Activated CD4-positive, alpha-beta memory T cell treated with anti-CD3 and anti-CD28 coated beads for 36 hours (primary cell): Measurements from ENCODE around the gene PRRX1. TPM values are rescaled to one million over a fixed set of nuclear protein-coding genes. Genes with fewer than 3 reads are reported as not detected.

Source experiments
- CTCF ChIA-PET: fragments of 350-600 bp; sonication (Branson Sonifier 250); formaldehyde crosslinking; loops from one replicate; lab custom pipeline; 2021; ENCODE audit warnings: antibody characterized with exemption, inconsistent platforms; lab: Charles Lee
- POLR2A ChIA-PET: fragments of 350-600 bp; sonication (Branson Sonifier 250); formaldehyde crosslinking; loops from one replicate; lab custom pipeline; 2021; ENCODE audit warnings: antibody characterized with exemption; lab: Charles Lee
- DNase-seq: peaks from one replicate; pipeline ENCODE4 v3.0.0-alpha.2; 2020
- H3K27ac Mint-ChIP-seq: one replicate; pipeline ENCODE4 v1.8.0; 2021; ENCODE audit warnings: mixed read lengths
- H3K27me3 Mint-ChIP-seq: one replicate; pipeline ENCODE4 v1.8.0; 2021; ENCODE audit warnings: mixed read lengths
- H3K36me3 Mint-ChIP-seq: one replicate; pipeline ENCODE4 v1.8.0; 2021; ENCODE audit warnings: mixed read lengths
- H3K4me1 Mint-ChIP-seq: one replicate; pipeline ENCODE4 v1.8.0; 2021; ENCODE audit warnings: low read depth, mixed read lengths
- H3K4me3 Mint-ChIP-seq: one replicate; pipeline ENCODE4 v1.8.0; 2021; ENCODE audit warnings: mild to moderate bottlenecking, mixed read lengths
- H3K9me3 Mint-ChIP-seq: one replicate; pipeline ENCODE4 v1.8.0; 2021; ENCODE audit warnings: mixed read lengths
- intact Hi-C: fragments of 100-400 bp; cut with micrococcal nuclease; formaldehyde crosslinking; loops from one replicate; pipeline ENCODE4 v1.15.1; 2023
- total RNA-seq, 2 experiments: library from RNA; stranded (reverse); gene quantifications; one replicate each; pipeline ENCODE4 v1.2.3, GENCODE V29; 2021

Gene PRRX1
- total RNA-seq, 2 experiments from 2014 or later: not detected

- H3K9me3 Mint-ChIP-seq: no peaks in the 10 kb centered on the region
- DNase-seq: no peak
- no peak overlapping the region for H3K27ac Mint-ChIP-seq
- ChIA-PET POLR2A (no interaction called here), CTCF (no interaction called here)
- no peaks in the 10 kb centered on the region for H3K4me1 Mint-ChIP-seq
- intact Hi-C loops: no loop called here
- H3K4me3 Mint-ChIP-seq: no peak overlapping the region
- H3K36me3 Mint-ChIP-seq: no peaks in the 10 kb centered on the region
- peaks cover 27% of the 10 kb centered on the region for H3K27me3 Mint-ChIP-seq
These were observed 16.5 kb downstream of the PRRX1 start for GRCh38 chr1:170680428-170680827.

GRCh38 chr1:170682169-170682568, 18.2 kb downstream of the PRRX1 start:
- Mint-ChIP-seq H3K4me1 (no peaks in the 10 kb centered on the region), H3K27me3 (peaks cover 31% of the 10 kb centered on the region), H3K9me3 (no peaks in the 10 kb centered on the region), H3K4me3 (no peak overlapping the region), H3K27ac (no peak overlapping the region), H3K36me3 (no peaks in the 10 kb centered on the region)
- POLR2A ChIA-PET: no interaction called here
- DNase-seq: no peak
- CTCF ChIA-PET: no interaction called here
- intact Hi-C loops: no loop called here

- no peak for DNase-seq
- H3K27me3 Mint-ChIP-seq: peaks cover 30% of the 10 kb centered on the region
- no peak overlapping the region for H3K27ac Mint-ChIP-seq
- intact Hi-C loops: no loop called here
- no peak overlapping the region for H3K4me3 Mint-ChIP-seq
- POLR2A ChIA-PET: no interaction called here
- H3K4me1 Mint-ChIP-seq: no peaks in the 10 kb centered on the region
- no peaks in the 10 kb centered on the region for H3K36me3 Mint-ChIP-seq
- CTCF ChIA-PET: no interaction called here
- H3K9me3 Mint-ChIP-seq: no peaks in the 10 kb centered on the region
These were observed 18.9 kb downstream of the PRRX1 start for GRCh38 chr1:170682809-170683208.

- no peaks in the 10 kb centered on the region for H3K4me1 Mint-ChIP-seq
- ChIA-PET POLR2A (no interaction called here), CTCF (interaction anchor here (0.6 kb wide), 1 partner anchor 15 kb away, joined by 4 read pairs; no protein-coding TSS in a partner anchor)
- no peak for DNase-seq
- intact Hi-C loops: no loop called here
- no peaks in the 10 kb centered on the region for H3K36me3 Mint-ChIP-seq
- H3K27me3 Mint-ChIP-seq: peaks cover 23% of the 10 kb centered on the region
- H3K4me3 Mint-ChIP-seq: no peak overlapping the region
- no peak overlapping the region for H3K27ac Mint-ChIP-seq
- H3K9me3 Mint-ChIP-seq: no peaks in the 10 kb centered on the region
These were observed 21.2 kb downstream of the PRRX1 start for GRCh38 chr1:170685166-170685565.

GRCh38 chr1:170686291-170686690, 22.4 kb downstream of the PRRX1 start:
- Mint-ChIP-seq H3K9me3 (no peaks in the 10 kb centered on the region), H3K36me3 (no peaks in the 10 kb centered on the region), H3K27ac (no peak overlapping the region), H3K27me3 (peaks cover 20% of the 10 kb centered on the region), H3K4me1 (no peaks in the 10 kb centered on the region), H3K4me3 (no peak overlapping the region)
- ChIA-PET POLR2A (interaction anchor here (0.7 kb wide), 1 partner anchor 63 kb away, joined by 3 read pairs; no protein-coding TSS in a partner anchor), CTCF (interaction anchor here (0.7 kb wide), 1 partner anchor 262 kb away, joined by 3 read pairs; no protein-coding TSS in a partner anchor)
- DNase-seq: no peak
- intact Hi-C loops: no loop called here

- H3K4me3 Mint-ChIP-seq: no peak overlapping the region
- intact Hi-C loops: loop anchor here (2.0 kb wide), 2 partner anchors 243 to 625 kb away; no protein-coding TSS in a partner anchor
- no peak for DNase-seq
- H3K27ac Mint-ChIP-seq: no peak overlapping the region
- H3K36me3 Mint-ChIP-seq: no peaks in the 10 kb centered on the region
- ChIA-PET POLR2A (no interaction called here), CTCF (interaction anchor here (0.7 to 4.1 kb wide), 4 partner anchors 13 to 777 kb away, joined by 3 to 38 read pairs (median 7); no protein-coding TSS in a partner anchor)
- H3K4me1 Mint-ChIP-seq: no peaks in the 10 kb centered on the region
- no peaks in the 10 kb centered on the region for H3K9me3 Mint-ChIP-seq
- H3K27me3 Mint-ChIP-seq: peaks cover 16% of the 10 kb centered on the region
These were observed 23.7 kb downstream of the PRRX1 start for GRCh38 chr1:170687621-170688020.

- H3K4me3 Mint-ChIP-seq: no peak overlapping the region
- H3K36me3 Mint-ChIP-seq: no peaks in the 10 kb centered on the region
- H3K27me3 Mint-ChIP-seq: peaks cover 21% of the 10 kb centered on the region
- POLR2A ChIA-PET: no interaction called here
- no peaks in the 10 kb centered on the region for H3K4me1 Mint-ChIP-seq
- CTCF ChIA-PET: interaction anchor here (0.7 to 4.1 kb wide), 2 partner anchors 46 to 240 kb away, joined by 3 to 38 read pairs; no protein-coding TSS in a partner anchor
- no peak overlapping the region for H3K27ac Mint-ChIP-seq
- intact Hi-C loops: no loop called here
- H3K9me3 Mint-ChIP-seq: no peaks in the 10 kb centered on the region
- no peak for DNase-seq
These were observed 27.3 kb downstream of the PRRX1 start for GRCh38 chr1:170691258-170691657.

- Mint-ChIP-seq H3K4me1 (no peaks in the 10 kb centered on the region), H3K9me3 (no peaks in the 10 kb centered on the region), H3K27me3 (peaks cover 13% of the 10 kb centered on the region), H3K4me3 (no peak overlapping the region), H3K36me3 (no peaks in the 10 kb centered on the region), H3K27ac (no peak overlapping the region)
- DNase-seq: no peak
- intact Hi-C loops: no loop called here
- ChIA-PET CTCF (no interaction called here), POLR2A (no interaction called here)
These were observed 29.1 kb downstream of the PRRX1 start for GRCh38 chr1:170692866-170693575.

GRCh38 chr1:170694172-170694926, 30.4 kb downstream of the PRRX1 start:
- H3K27ac Mint-ChIP-seq: no peak overlapping the region
- no peaks in the 10 kb centered on the region for H3K36me3 Mint-ChIP-seq
- H3K4me1 Mint-ChIP-seq: no peaks in the 10 kb centered on the region
- H3K4me3 Mint-ChIP-seq: no peak overlapping the region
- ChIA-PET POLR2A (no interaction called here), CTCF (interaction anchor here (1.0 kb wide), 1 partner anchor 236 kb away, joined by 4 read pairs; no protein-coding TSS in a partner anchor)
- DNase-seq: no peak
- intact Hi-C loops: no loop called here
- H3K9me3 Mint-ChIP-seq: no peaks in the 10 kb centered on the region
- H3K27me3 Mint-ChIP-seq: peaks cover 12% of the 10 kb centered on the region

GRCh38 chr1:170695955-170696590, 32.1 kb downstream of the PRRX1 start:
- intact Hi-C loops: no loop called here
- Mint-ChIP-seq H3K27me3 (peaks cover 11% of the 10 kb centered on the region), H3K4me1 (no peaks in the 10 kb centered on the region), H3K27ac (no peak overlapping the region), H3K4me3 (no peak overlapping the region), H3K9me3 (no peaks in the 10 kb centered on the region), H3K36me3 (no peaks in the 10 kb centered on the region)
- ChIA-PET CTCF (no interaction called here), POLR2A (no interaction called here)
- no peak for DNase-seq

GRCh38 chr1:170696591-170697290, 32.8 kb downstream of the PRRX1 start:
- no peak overlapping the region for H3K4me3 Mint-ChIP-seq
- POLR2A ChIA-PET: no interaction called here
- H3K27ac Mint-ChIP-seq: no peak overlapping the region
- H3K4me1 Mint-ChIP-seq: no peaks in the 10 kb centered on the region
- H3K9me3 Mint-ChIP-seq: no peaks in the 10 kb centered on the region
- peaks cover 11% of the 10 kb centered on the region for H3K27me3 Mint-ChIP-seq
- no peaks in the 10 kb centered on the region for H3K36me3 Mint-ChIP-seq
- intact Hi-C loops: no loop called here
- no peak for DNase-seq
- CTCF ChIA-PET: no interaction called here
